22Rv1 (cell line): ENCODE results near the gene C6.
"Not testable (repeated sequence)": the region's sequence is repeated elsewhere in the genome, so short reads cannot be mapped to it uniquely, and the experiment has no call there.

Source experiments
- H3K27ac ChIP-seq: fragments of 450-650 bp; 2 replicates; pipeline ENCODE4 v1.5.1; 2017
- CTCF ChIP-seq: fragments of 450-650 bp; IDR thresholded peaks from 2 replicates; pipeline ENCODE4 v1.5.1; 2017; ENCODE audit warnings: mild to moderate bottlenecking
- ZFX ChIP-seq: fragments of 450-650 bp; IDR thresholded peaks from 2 replicates; pipeline ENCODE4 v1.6.1; 2017; ENCODE audit warnings: antibody characterized with exemption, borderline replicate concordance

Gene C6

GRCh38 chr5:41186143-41186542, 27.2 kb downstream of the C6 start:
- H3K27ac ChIP-seq, result no peak overlapping the region
- TF ChIP-seq CTCF (no peak), ZFX (no peak)

GRCh38 chr5:41183331-41183730, 30.0 kb downstream of the C6 start:
- H3K27ac ChIP-seq, result not testable (repeated sequence)

GRCh38 chr5:41182666-41183065, 30.7 kb downstream of the C6 start:
- no peak for TF ChIP-seq CTCF
- TF ChIP-seq ZFX, result no peak
- no peak overlapping the region for H3K27ac ChIP-seq

- H3K27ac ChIP-seq, result no peak overlapping the region
- TF ChIP-seq CTCF (no peak), ZFX (no peak)
Measured at GRCh38 chr5:41181691-41182564, 31.4 kb downstream of the C6 start.

- TF ChIP-seq ZFX, result no peak
- no peak for TF ChIP-seq CTCF
Measured at GRCh38 chr5:41176952-41177351, 36.4 kb downstream of the C6 start.

GRCh38 chr5:41172012-41172411, 41.3 kb downstream of the C6 start:
- H3K27ac ChIP-seq, result no peak overlapping the region
- TF ChIP-seq ZFX (no peak), CTCF (no peak)

More at GRCh38 chr5:41176952-41177351, 36.4 kb downstream of the C6 start:
- no peak overlapping the region for H3K27ac ChIP-seq

- H3K27ac ChIP-seq, result no peak overlapping the region
- TF ChIP-seq CTCF, result no peak
- TF ChIP-seq ZFX, result no peak
Measured at GRCh38 chr5:41161271-41161670, 52.1 kb downstream of the C6 start.

GRCh38 chr5:41157272-41157894, 55.9 kb downstream of the C6 start:
- TF ChIP-seq CTCF (no peak), ZFX (no peak)
- H3K27ac ChIP-seq, result no peak overlapping the region
